ENCODE data around the gene TOX3.

Gene TOX3

DNA sequence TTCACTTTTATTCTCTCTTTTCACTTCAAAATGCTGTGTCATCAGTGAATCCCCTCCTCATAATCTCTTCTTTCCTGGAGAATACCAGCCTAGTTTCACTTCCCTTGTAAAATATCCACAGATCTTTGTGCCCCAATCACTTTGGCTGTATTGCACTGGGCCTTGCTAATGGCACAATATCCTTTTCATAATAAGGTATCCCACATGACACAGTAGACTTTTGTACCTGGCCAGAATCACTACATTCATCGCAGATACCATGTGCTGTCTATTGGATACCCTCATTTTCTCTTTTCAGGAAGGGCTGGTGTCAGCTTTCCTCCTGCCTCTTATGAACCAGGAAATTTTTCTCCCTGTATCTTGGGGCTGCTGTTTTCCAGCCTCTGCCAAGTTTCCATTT lies 25.7 kb upstream of the TOX3 start:
- TF ChIP-seq, protein P1, sequence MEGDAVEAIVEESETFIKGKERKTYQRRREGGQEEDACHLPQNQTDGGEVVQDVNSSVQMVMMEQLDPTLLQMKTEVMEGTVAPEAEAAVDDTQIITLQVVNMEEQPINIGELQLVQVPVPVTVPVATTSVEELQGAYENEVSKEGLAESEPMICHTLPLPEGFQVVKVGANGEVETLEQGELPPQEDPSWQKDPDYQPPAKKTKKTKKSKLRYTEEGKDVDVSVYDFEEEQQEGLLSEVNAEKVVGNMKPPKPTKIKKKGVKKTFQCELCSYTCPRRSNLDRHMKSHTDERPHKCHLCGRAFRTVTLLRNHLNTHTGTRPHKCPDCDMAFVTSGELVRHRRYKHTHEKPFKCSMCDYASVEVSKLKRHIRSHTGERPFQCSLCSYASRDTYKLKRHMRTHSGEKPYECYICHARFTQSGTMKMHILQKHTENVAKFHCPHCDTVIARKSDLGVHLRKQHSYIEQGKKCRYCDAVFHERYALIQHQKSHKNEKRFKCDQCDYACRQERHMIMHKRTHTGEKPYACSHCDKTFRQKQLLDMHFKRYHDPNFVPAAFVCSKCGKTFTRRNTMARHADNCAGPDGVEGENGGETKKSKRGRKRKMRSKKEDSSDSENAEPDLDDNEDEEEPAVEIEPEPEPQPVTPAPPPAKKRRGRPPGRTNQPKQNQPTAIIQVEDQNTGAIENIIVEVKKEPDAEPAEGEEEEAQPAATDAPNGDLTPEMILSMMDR (conservative IDR thresholded peaks at IDR 0.05; ENCODE audit: low read depth, low read length), result no peak
- no peak for DNase-seq (ENCODE audit: low read depth)
- no peak overlapping the region for H3K4me3 ChIP-seq (ENCODE audit: low read length)

DNA sequence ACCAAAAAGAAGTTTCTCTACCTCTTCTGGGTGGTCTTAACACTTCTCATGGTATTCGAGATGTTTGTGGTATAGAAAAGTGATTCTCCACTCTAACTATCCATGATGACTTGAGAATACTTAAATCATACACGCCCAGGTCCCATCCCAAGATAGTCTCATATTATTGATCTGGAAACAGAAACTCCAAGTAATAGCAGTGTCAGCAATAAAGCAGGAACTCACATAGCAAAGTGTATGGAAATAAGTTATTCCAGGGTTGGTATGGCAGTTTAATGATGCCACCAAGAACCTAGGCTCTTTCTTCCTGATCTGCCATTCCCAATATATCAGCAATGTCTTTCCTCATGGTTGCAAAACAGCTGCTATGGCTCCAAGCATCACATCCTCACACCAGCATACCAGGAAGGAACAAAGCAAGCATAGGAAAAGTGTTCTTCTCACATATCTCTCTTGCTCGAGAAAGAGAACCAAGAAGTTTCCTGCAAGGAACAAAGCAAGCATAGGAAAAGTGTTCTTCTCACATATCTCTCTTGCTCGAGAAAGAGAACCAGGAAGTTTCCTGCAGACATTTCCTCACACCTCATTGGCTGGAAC lies 23.6 kb upstream of the TOX3 start:
- no peak for DNase-seq (ENCODE audit: low read depth)
- no peak overlapping the region for H3K4me3 ChIP-seq (ENCODE audit: low read length)
- TF ChIP-seq, protein P1 (conservative IDR thresholded peaks at IDR 0.05; ENCODE audit: low read depth, low read length), result no peak

DNA sequence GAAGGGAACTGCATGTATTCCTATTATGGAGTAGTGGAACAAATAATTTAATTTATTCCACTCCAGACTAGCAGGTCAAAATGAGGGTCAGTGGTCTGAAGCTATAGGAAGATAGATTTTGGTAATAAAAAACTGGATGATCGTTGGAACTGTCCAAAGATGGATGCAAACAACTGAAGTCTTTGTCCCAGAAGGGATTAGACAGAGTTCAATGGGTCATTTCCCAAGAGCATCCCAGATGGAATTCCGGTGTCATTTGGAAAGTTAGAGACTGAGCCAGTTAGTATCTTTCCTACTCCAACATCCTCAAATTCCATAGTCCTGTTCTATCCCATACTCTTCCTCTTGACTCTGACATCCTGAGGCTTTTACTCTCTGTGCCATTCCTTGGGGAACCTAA lies 22.8 kb upstream of the TOX3 start:
- TF ChIP-seq, protein P1 (conservative IDR thresholded peaks at IDR 0.05; ENCODE audit: low read depth, low read length), result no peak
- no peak for DNase-seq (ENCODE audit: low read depth)
- H3K4me3 ChIP-seq (ENCODE audit: low read length), result no peak overlapping the region

DNA sequence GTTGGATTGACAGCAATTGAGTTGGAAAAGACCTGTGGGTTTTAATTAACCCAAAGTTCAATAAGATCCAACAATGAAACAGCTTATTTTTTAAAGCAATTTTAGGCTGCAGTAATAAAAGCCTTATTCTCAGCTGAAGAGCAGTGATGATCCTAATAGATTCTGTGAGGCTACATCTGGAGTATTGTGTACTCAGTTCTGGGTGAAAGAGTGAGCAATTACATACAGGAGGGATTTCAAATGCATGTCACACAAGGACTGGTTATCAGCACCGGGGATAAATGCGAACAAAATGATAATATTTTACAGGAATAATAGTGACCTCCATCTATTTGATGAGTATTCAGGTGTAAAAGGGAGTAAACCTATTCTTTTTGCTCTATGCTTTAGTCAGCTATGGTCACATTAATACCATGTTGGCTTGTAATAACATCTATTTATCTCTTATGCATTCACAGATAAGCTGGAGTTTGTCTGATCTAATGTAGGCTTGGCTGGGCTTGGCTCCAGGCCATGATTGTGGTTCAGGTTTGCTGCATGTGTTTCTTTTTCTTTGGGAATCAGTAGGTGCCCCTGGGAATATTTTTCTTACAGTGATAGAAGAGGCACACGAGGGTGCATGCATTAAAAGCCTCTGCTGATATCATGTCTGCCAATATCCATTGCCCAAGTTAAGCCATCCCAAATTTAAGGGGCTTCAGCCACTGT lies 22.2 kb upstream of the TOX3 start:
- H3K4me3 ChIP-seq (ENCODE audit: low read length), result no peak overlapping the region
- TF ChIP-seq, protein P1 (conservative IDR thresholded peaks at IDR 0.05; ENCODE audit: low read depth, low read length), result no peak
- DNase-seq (ENCODE audit: low read depth), result no peak

DNA sequence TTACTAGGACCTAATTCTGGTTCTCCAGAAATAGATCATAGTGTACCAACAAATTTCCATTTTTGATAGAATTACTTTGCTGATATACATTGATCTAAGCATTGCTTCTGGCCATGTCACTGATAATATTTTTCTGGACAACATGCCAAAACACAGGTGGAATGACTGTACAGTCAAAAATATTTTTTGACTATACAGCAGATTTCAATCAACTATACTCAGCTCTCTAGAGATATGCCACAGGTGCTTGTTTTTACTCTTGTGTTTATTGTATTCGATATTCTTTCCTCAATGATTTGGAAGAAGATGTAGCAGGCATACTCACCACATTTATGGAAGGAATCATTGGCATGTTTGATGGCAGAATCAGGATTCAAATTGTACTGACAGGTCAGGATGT lies 21.6 kb upstream of the TOX3 start:
- DNase-seq (ENCODE audit: low read depth), result no peak
- TF ChIP-seq, protein P1 (conservative IDR thresholded peaks at IDR 0.05; ENCODE audit: low read depth, low read length), result no peak
- no peak overlapping the region for H3K4me3 ChIP-seq (ENCODE audit: low read length)

DNA sequence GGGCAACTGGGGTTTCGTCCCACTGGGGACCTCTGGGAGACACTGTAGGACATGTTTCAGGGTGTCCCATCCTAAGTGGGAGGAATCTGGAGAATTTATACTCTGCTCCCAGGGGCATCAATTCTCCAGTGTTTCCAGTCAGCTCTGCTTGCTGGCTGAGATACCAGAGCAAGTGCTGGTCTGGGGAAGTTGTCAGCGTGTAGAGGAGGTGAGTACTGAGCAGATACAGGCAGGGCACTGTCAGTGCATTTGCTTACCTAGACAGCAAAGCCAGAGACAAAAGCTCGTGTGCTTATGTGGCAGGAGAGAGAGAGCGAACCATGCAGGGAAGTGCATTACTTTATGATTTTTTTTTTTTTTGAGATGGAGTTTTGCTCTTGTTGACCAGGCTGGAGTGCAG lies 20.2 kb upstream of the TOX3 start:
- H3K4me3 ChIP-seq (ENCODE audit: low read length), result no peak overlapping the region
- TF ChIP-seq, protein P1 (conservative IDR thresholded peaks at IDR 0.05; ENCODE audit: low read depth, low read length), result no peak
- DNase-seq (ENCODE audit: low read depth), result no peak
